GM12878 (cell line): Measurements from ENCODE around the gene C9. TPM values are rescaled to one million over a fixed set of nuclear protein-coding genes. Genes with fewer than 3 reads are reported as not detected.

Source experiments
- ATAC-seq: fragments of 200-7000 bp; cut with Tn5 transposase; 3 replicates; pipeline ENCODE4 v1.9.1; 2020; ENCODE audit warnings: mild to moderate bottlenecking, moderate library complexity
- BruUV-seq: library from RNA; stranded (reverse); fragments of 400-500 nt; replicated peaks from 2 replicates; lab custom pipeline; 2021; lab: Mats Ljungman, UMichigan
- CTCF ChIA-PET: fragments of 300-600 bp; sonication (Branson Sonifier 250); formaldehyde crosslinking; extraction: SDS; loops from one replicate; lab custom pipeline; 2021; ENCODE audit warnings: inconsistent platforms; lab: Yijun Ruan, JAX
- POLR2A ChIA-PET: fragments of 350-600 bp; formaldehyde crosslinking; extraction: SDS; loops from one replicate; lab custom pipeline; 2021; ENCODE audit warnings: inconsistent platforms; lab: Charles Lee
- RAD21 ChIA-PET: fragments of 300-600 bp; sonication (Branson Sonifier 250); formaldehyde crosslinking; loops from one replicate; lab custom pipeline; 2023; ENCODE audit warnings: antibody characterized with exemption; ENCODE audit not compliant: unreplicated experiment; lab: Charles Lee
- SMC1A ChIA-PET: fragments of 300-600 bp; sonication (Branson Sonifier 250); formaldehyde crosslinking; loops from one replicate; lab custom pipeline; 2023; ENCODE audit not compliant: unreplicated experiment, uncharacterized antibody; lab: Charles Lee
- DNase-seq: peaks from one replicate; pipeline ENCODE4 v3.0.0-alpha.2; 2011; ENCODE audit warnings: low read depth, low spot score
- FAIRE-seq: peaks from 3 replicates; lab custom pipeline; 2011; peaks lifted over from hg19 to GRCh38; lab: Jason Lieb, UNC
- H2AFZ ChIP-seq: 2 replicates; pipeline ENCODE4 v1.6.0; 2011; ENCODE audit warnings: low read depth, low read length, control low read depth; ENCODE audit not compliant: control insufficient read depth
- H3K27ac ChIP-seq: 2 replicates; pipeline ENCODE4 v1.5.1; 2011; ENCODE audit warnings: control low read depth; ENCODE audit not compliant: control insufficient read depth, insufficient read depth
- H3K27me3 ChIP-seq, 2 experiments: replicated peaks in 1 of 2; 2 replicates each; pipeline versions ENCODE4 v1.6.0 to v1.6.1; 2011; ENCODE audit warnings: low read length in 1 of 2; ENCODE audit not compliant: control insufficient read depth in 2 of 2, insufficient read depth in 2 of 2
- H3K36me3 ChIP-seq, 2 experiments: 2 replicates each; pipeline ENCODE4 v1.5.1; 2011; ENCODE audit warnings: low read length in 1 of 2; ENCODE audit not compliant: control insufficient read depth in 2 of 2, insufficient read depth in 2 of 2
- H3K4me1 ChIP-seq: 2 replicates; pipeline ENCODE4 v1.6.1; 2011; ENCODE audit warnings: mild to moderate bottlenecking, low read length, moderate library complexity, mixed read lengths; ENCODE audit not compliant: control insufficient read depth, insufficient read depth
- H3K4me2 ChIP-seq: 2 replicates; pipeline ENCODE4 v1.6.0; 2011; ENCODE audit warnings: control low read depth; ENCODE audit not compliant: control insufficient read depth, insufficient read depth
- H3K4me3 ChIP-seq: fragments of 200-600 bp; sonication (generic); 2 replicates; pipeline ENCODE4 v1.5.1; 2016
- H3K79me2 ChIP-seq: 2 replicates; pipeline ENCODE4 v1.6.0; 2011; ENCODE audit warnings: low read length; ENCODE audit not compliant: control insufficient read depth, insufficient read depth
- H3K9ac ChIP-seq: 2 replicates; pipeline ENCODE4 v1.8.0; 2011; ENCODE audit warnings: low read length, control low read depth, mixed read lengths; ENCODE audit not compliant: control insufficient read depth, insufficient read depth
- H3K9me3 ChIP-seq: replicated peaks from 3 replicates; pipeline ENCODE4 v1.5.1; 2011; ENCODE audit warnings: mild to moderate bottlenecking, low read length; ENCODE audit not compliant: control insufficient read depth, insufficient read depth
- H4K20me1 ChIP-seq: 2 replicates; pipeline ENCODE4 v1.6.0; 2011; ENCODE audit not compliant: control insufficient read depth, insufficient read depth
- ASH2L ChIP-seq: fragments of 300-600, 200-600 bp; sonication (generic); IDR thresholded peaks from 2 replicates; pipeline ENCODE4 v1.6.1; 2017; ENCODE audit warnings: low read depth, mild to moderate bottlenecking, borderline replicate concordance
- BACH1 ChIP-seq: fragments of 450-650 bp; IDR thresholded peaks from 2 replicates; pipeline ENCODE4 v1.6.1; 2017; ENCODE audit warnings: mild to moderate bottlenecking, borderline replicate concordance
- BCL3 ChIP-seq: IDR thresholded peaks from 2 replicates; pipeline ENCODE4 v1.6.1; 2011; ENCODE audit warnings: borderline replicate concordance, low read depth, mild to moderate bottlenecking, moderate library complexity, low read length; ENCODE audit not compliant: insufficient read depth, poor library complexity, severe bottlenecking
- CTCF ChIP-seq, 3 experiments: IDR thresholded peaks in 2 of 3; conservative IDR thresholded peaks in 1 of 3; 2 replicates each; pipeline ENCODE4 v1.5.1; 2011; ENCODE audit warnings: low read depth in 3 of 3, low read length in 3 of 3, mild to moderate bottlenecking in 3 of 3, control low read depth in 2 of 3, moderate library complexity in 2 of 3, inconsistent platforms in 1 of 3, mixed read lengths in 1 of 3; ENCODE audit not compliant: control insufficient read depth in 2 of 3, insufficient read depth in 1 of 3; ENCODE audit errors: extremely low read depth in 1 of 3
- FOXM1 ChIP-seq: IDR thresholded peaks from 2 replicates; pipeline ENCODE4 v1.6.1; 2012; ENCODE audit warnings: low read depth, mild to moderate bottlenecking, inconsistent platforms, low read length, moderate library complexity
- IRF4 ChIP-seq: IDR thresholded peaks from 2 replicates; pipeline ENCODE4 v1.6.1; 2011; ENCODE audit warnings: low read depth, low read length
- MTA2 ChIP-seq: fragments of 450-650 bp; IDR thresholded peaks from 2 replicates; pipeline ENCODE4 v1.6.1; 2016; ENCODE audit warnings: low read depth, mild to moderate bottlenecking, moderate library complexity
- NBN ChIP-seq: fragments of 450-650 bp; IDR thresholded peaks from 2 replicates; pipeline ENCODE4 v1.6.1; 2016
- PKNOX1 ChIP-seq: fragments of 450-650 bp; IDR thresholded peaks from 2 replicates; pipeline ENCODE4 v1.6.1; 2016; ENCODE audit warnings: mild to moderate bottlenecking
- RBBP5 ChIP-seq: fragments of 200-600 bp; sonication (generic); conservative IDR thresholded peaks from 2 replicates; pipeline ENCODE4 v1.6.1; 2016
- SMAD1 ChIP-seq: fragments of 450-650 bp; IDR thresholded peaks from 2 replicates; pipeline ENCODE4 v1.6.1; 2018; ENCODE audit warnings: mild to moderate bottlenecking, low read depth; ENCODE audit not compliant: partially characterized antibody
- TCF12 ChIP-seq: IDR thresholded peaks from 2 replicates; pipeline ENCODE4 v1.6.1; 2011; ENCODE audit warnings: low read depth, mild to moderate bottlenecking, low read length
- ZNF207 ChIP-seq: fragments of 450-650 bp; IDR thresholded peaks from 2 replicates; pipeline ENCODE4 v1.6.1; 2014; ENCODE audit warnings: antibody characterized with exemption, mild to moderate bottlenecking, borderline replicate concordance
- ZNF217 ChIP-seq: fragments of 450-650 bp; IDR thresholded peaks from 2 replicates; pipeline ENCODE4 v1.6.1; 2017; ENCODE audit warnings: antibody characterized with exemption, mild to moderate bottlenecking
- ZNF687 ChIP-seq: fragments of 450-650 bp; IDR thresholded peaks from 2 replicates; pipeline ENCODE4 v1.6.1; 2017; ENCODE audit warnings: mild to moderate bottlenecking, moderate library complexity
- WGBS: methylation state at CpG from one replicate; pipeline ENCODE4 v1.1.6; 2016; ENCODE audit warnings: low lambda C conversion rate; ENCODE audit not compliant: insufficient replicate concordance, insufficient coverage; ENCODE audit errors: missing lambda C conversion rate; 5-methylcytosine and 5-hydroxymethylcytosine counted together
- in situ Hi-C: fragments of 300-500 bp; cut with MboI; formaldehyde crosslinking; loops from 9 replicates; pipeline ENCODE4 v1.14.3; 2018; ENCODE audit warnings: mixed read lengths
- intact Hi-C: fragments of 100-400 bp; cut with micrococcal nuclease; formaldehyde crosslinking; loops from one replicate; pipeline ENCODE4 v1.14.2; 2022; ENCODE audit not compliant: unreplicated experiment
- polyA plus RNA-seq, 11 experiments: library from polyadenylated mRNA; depleted of rRNA in 4 of 11; unstranded in 6 of 11; stranded (reverse) in 5 of 11; fragments of >200 nt; fragmentation: Nextera tagmentation in 4 of 11; fragmentation: Illumina TruSeq in 1 of 11; extraction: Ambion mirVana in 4 of 11; extraction: Trizol in 1 of 11; gene quantifications; 1 replicate in 1 of 11; 2 replicates in 10 of 11; pipeline versions ENCODE4 v1.2.1 to v1.2.3, GENCODE V29; 2011 to 2016; ENCODE audit warnings: inconsistent platforms in 2 of 11, missing spikeins in 2 of 11, low read depth in 1 of 11
- total RNA-seq, 4 experiments: library from RNA; depleted of rRNA in 3 of 4; stranded (reverse); fragments of >200 nt in 3 of 4; fragmentation: Illumina TruSeq in 1 of 4; extraction: Trizol in 1 of 4; gene quantifications; 2 replicates each; pipeline versions ENCODE4 v1.2.1 to v1.2.3, GENCODE V29; 2013 to 2021

C9 gene
- total and polyA plus RNA-seq, 10 of the 15 experiments (the other 5 are each of a cell fraction or from before 2014, with no cell fraction given), result 0.54 TPM; not detected in 9

- ChIA-PET CTCF (interaction anchor here (1.2 to 3.7 kb wide), 3 partner anchors 153 to 929 kb away, joined by 3 to 15 read pairs (median 7); no protein-coding TSS in a partner anchor), POLR2A (no interaction called here), RAD21 (interaction anchor here (0.7 kb wide), 1 partner anchor 177 kb away, joined by 3 read pairs; no protein-coding TSS in a partner anchor), SMC1A (interaction anchor here (0.8 kb wide), 1 partner anchor 40 kb away, joined by 3 read pairs; no protein-coding TSS in a partner anchor)
- intact Hi-C loops, result loop anchor here (10.0 kb wide), 1 partner anchor 156 kb away; the partner anchor contains the start of gene FYB1
- ATAC-seq (no peak), DNase-seq (no peak), FAIRE-seq (no peak)
- Histone ChIP-seq H3K27ac (no peak overlapping the region), H3K27me3 (no peaks in the 10 kb centered on the region; a peak in 1 of 4 replicates), H3K4me1 (no peaks in the 10 kb centered on the region), H4K20me1 (no peaks in the 10 kb centered on the region), H3K9ac (no peak overlapping the region), H3K4me3 (no peak overlapping the region), H3K4me2 (no peak overlapping the region), H2AFZ (no peak overlapping the region), H3K9me3 (no peaks in the 10 kb centered on the region), H3K79me2 (no peaks in the 10 kb centered on the region), H3K36me3 (no peaks in the 10 kb centered on the region)
- in situ Hi-C loops, result no loop called here
- no TSS peak for BruUV-seq
- no peak for TF ChIP-seq ZNF217
- TF ChIP-seq NBN, result no peak
- no peak for TF ChIP-seq ASH2L
- no peak for TF ChIP-seq BACH1
- TF ChIP-seq PKNOX1, result no peak
- no peak for TF ChIP-seq TCF12
- no peak for TF ChIP-seq RBBP5
- no peak for TF ChIP-seq ZNF207
- no peak for TF ChIP-seq ZNF687
- TF ChIP-seq CTCF (IDR thresholded peaks at IDR 0.05 in 2 of 3, conservative IDR thresholded peaks at IDR 0.05 in 1 of 3; ENCODE audit: control insufficient read depth in 2 of 3, extremely low read depth in 1 of 3, insufficient read depth in 1 of 3, low read depth in 3 of 3, low read length in 3 of 3), result no peak
- no peak for TF ChIP-seq BCL3
- TF ChIP-seq IRF4, result no peak
- no peak for TF ChIP-seq FOXM1
- TF ChIP-seq SMAD1, result no peak
- TF ChIP-seq MTA2, result no peak
- 45% methylated on average over 10 of the region's 10 CpGs for WGBS
Measured at GRCh38 chr5:39370555-39371366, 6.5 kb upstream of the C9 start.
